Measurements from ENCODE around the gene NANOS1.

DNA sequence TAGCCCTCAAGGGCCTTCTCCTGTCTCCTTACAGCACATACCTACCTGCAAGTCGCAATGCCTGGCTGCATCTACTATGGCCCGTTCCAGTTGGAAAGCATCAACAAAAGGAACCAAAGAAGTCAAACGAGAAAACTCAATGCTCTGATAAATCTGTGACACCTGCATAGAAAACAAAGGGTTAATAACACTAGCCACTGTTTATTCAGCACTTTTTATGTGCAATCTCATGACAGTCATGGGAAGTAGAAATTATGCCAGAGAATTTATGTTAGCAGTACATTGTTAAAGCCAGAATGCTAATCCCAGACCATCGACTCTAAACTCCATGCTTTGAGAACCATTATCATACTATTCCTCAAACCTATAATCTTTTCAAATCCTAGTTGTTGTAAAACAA lies 30.0 kb downstream of the NANOS1 start:
- TF ChIP-seq, protein P1, sequence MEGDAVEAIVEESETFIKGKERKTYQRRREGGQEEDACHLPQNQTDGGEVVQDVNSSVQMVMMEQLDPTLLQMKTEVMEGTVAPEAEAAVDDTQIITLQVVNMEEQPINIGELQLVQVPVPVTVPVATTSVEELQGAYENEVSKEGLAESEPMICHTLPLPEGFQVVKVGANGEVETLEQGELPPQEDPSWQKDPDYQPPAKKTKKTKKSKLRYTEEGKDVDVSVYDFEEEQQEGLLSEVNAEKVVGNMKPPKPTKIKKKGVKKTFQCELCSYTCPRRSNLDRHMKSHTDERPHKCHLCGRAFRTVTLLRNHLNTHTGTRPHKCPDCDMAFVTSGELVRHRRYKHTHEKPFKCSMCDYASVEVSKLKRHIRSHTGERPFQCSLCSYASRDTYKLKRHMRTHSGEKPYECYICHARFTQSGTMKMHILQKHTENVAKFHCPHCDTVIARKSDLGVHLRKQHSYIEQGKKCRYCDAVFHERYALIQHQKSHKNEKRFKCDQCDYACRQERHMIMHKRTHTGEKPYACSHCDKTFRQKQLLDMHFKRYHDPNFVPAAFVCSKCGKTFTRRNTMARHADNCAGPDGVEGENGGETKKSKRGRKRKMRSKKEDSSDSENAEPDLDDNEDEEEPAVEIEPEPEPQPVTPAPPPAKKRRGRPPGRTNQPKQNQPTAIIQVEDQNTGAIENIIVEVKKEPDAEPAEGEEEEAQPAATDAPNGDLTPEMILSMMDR (IDR thresholded peaks at IDR 0.05), result no peak
- no peak for TF ChIP-seq POLR2AphosphoS5 (IDR thresholded peaks at IDR 0.05; ENCODE audit: insufficient read depth in 1 of 2, low read depth in 1 of 2)
